ENCODE results near the gene CTTNBP2NL.

The CTTNBP2NL gene

DNA sequence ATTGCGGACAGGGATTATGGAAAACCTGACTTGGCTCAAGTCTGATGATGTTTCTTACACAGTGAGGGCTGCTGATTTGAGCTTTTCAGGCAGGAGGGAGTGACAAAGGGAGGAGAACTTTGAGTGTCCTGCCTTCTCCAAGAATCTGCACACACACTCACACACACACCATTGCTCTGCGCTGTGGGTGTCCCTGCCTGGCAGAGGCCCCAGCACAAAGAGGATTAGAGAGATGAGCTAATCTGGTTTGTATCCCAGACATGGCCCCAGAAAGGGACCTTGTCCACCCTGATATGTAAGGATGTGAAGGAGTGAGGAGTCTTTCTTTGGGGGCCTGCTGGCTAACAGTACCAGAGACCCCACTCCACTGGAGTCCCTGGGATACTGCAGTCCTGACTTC, 106.8 kb downstream of the CTTNBP2NL start:
- H3K4me3 ChIP-seq (ENCODE audit: low read depth, low read length) = no peak overlapping the region
- H3K9me3 ChIP-seq (ENCODE audit: control insufficient read depth, insufficient read depth, low read depth, low read length) = no peaks in the 10 kb centered on the region
- H3K4me1 ChIP-seq (ENCODE audit: control insufficient read depth, insufficient read depth, low read length) = peaks cover 3% of the 10 kb centered on the region; the same call in 1 of the 2 replicates
- H3K36me3 ChIP-seq (ENCODE audit: control insufficient read depth in 2 of 2, insufficient read depth in 1 of 2, low read length in 2 of 2) = no peaks in the 10 kb centered on the region
- no peak overlapping the region for H3K27ac ChIP-seq (ENCODE audit: extremely low read depth, low read depth, low read length)
- POLR2A ChIA-PET = no interaction called here
- TF ChIP-seq ZBTB20 (tag by site-specific recombination; IDR thresholded peaks at IDR 0.05) (no peak), ZNF544 (tag by site-specific recombination; IDR thresholded peaks at IDR 0.05) (no peak), ZNF561 (tag by site-specific recombination; IDR thresholded peaks at IDR 0.05; ENCODE audit: borderline replicate concordance) (no peak)
- CTCF ChIA-PET = interaction anchor here (0.5 to 2.2 kb wide), 4 partner anchors 36 to 122 kb away, joined by 4 to 12 read pairs (median 7); no protein-coding TSS in a partner anchor

DNA sequence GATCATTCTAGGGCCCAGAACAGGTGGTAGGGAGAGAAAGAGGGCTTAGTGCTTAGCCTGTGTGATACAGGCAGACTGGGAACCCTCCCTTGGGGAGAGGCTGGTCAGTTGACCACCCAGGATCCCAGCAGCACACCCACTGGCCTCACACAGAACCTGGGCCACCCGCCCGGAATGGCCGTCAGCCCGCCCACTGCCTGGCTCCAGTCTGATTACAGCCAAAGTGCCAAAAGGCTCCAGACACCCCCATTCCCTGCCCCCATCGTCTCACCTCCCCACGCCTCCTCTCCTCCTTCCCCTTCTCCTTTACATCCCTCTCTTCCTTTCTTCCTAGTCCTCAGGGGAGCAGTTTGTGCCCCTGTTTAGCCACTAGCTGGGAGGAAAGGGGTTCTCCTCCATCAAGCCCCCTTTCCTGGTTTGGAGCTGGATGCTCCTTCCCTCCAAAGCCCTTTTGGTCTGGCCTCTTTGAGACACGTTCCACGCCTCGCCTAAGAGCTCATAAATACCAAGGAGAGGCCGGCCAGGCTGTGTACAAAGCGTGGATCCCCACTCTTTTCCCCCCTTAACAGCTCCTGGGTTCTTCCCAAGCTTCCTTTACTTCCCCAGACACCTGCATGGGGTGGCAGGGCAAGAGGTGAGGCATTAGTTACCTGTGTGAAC, 108.1 kb downstream of the CTTNBP2NL start:
- no peak overlapping the region for H3K27ac ChIP-seq (ENCODE audit: extremely low read depth, low read depth, low read length)

DNA sequence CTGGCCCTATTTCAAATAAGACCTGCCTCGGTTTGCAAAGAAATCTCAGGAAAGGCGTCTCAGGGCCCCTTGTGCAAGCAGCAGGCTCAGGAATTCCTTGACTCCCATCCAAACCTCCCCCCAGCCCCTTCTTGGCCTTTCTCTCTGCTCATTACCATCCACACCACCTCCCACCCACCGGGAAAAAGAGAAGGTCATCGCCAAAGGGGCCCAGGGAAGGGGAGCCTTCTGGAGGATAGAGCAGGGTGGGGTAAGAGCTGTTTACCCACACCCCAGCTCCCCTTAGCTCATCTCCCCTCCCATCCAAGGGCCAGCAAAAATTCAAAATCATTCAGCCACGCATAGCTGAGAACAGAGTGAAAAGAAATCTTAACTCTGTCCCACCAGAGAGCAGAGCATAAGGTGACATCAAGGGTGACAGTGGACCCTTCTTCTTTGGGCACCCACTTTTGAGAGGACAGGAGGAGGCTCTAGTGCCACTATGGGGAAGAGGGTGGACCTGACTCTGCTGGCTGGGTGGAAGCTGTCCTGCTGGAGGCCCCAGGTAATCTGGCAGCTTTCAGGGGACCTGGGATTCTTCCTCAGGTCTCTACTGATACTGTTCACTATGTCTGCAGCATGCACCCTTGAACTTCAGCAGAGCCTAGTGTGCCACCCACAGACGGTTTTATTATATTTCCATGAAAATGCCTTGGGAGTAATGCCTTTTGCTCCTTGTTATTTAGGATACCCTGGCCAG, 108.8 kb downstream of the CTTNBP2NL start:
- no peak for TF ChIP-seq GFI1B (tag by site-specific recombination; IDR thresholded peaks at IDR 0.05)
- no peak for TF ChIP-seq ZNF843 (tag by site-specific recombination; IDR thresholded peaks at IDR 0.05)
- TF ChIP-seq ZBTB8A (tag by site-specific recombination; IDR thresholded peaks at IDR 0.05) = no peak
- TF ChIP-seq ZNF558 (tag by site-specific recombination; IDR thresholded peaks at IDR 0.05) = no peak
- no peak for TF ChIP-seq ZNF621 (tag by site-specific recombination; IDR thresholded peaks at IDR 0.05)
- TF ChIP-seq ZNF248 (tag by site-specific recombination; IDR thresholded peaks at IDR 0.05) = no peak
- no peak for TF ChIP-seq ZNF24 (tag by site-specific recombination; IDR thresholded peaks at IDR 0.05)
- TF ChIP-seq, protein P1, sequence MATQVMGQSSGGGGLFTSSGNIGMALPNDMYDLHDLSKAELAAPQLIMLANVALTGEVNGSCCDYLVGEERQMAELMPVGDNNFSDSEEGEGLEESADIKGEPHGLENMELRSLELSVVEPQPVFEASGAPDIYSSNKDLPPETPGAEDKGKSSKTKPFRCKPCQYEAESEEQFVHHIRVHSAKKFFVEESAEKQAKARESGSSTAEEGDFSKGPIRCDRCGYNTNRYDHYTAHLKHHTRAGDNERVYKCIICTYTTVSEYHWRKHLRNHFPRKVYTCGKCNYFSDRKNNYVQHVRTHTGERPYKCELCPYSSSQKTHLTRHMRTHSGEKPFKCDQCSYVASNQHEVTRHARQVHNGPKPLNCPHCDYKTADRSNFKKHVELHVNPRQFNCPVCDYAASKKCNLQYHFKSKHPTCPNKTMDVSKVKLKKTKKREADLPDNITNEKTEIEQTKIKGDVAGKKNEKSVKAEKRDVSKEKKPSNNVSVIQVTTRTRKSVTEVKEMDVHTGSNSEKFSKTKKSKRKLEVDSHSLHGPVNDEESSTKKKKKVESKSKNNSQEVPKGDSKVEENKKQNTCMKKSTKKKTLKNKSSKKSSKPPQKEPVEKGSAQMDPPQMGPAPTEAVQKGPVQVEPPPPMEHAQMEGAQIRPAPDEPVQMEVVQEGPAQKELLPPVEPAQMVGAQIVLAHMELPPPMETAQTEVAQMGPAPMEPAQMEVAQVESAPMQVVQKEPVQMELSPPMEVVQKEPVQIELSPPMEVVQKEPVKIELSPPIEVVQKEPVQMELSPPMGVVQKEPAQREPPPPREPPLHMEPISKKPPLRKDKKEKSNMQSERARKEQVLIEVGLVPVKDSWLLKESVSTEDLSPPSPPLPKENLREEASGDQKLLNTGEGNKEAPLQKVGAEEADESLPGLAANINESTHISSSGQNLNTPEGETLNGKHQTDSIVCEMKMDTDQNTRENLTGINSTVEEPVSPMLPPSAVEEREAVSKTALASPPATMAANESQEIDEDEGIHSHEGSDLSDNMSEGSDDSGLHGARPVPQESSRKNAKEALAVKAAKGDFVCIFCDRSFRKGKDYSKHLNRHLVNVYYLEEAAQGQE (tag by site-specific recombination; IDR thresholded peaks at IDR 0.05) = no peak
- TF ChIP-seq ZNF146 (tag by site-specific recombination; IDR thresholded peaks at IDR 0.05) = no peak
- no peaks in the 10 kb centered on the region for H3K9me3 ChIP-seq (ENCODE audit: control insufficient read depth, insufficient read depth, low read depth, low read length)
- no peaks in the 10 kb centered on the region for H3K36me3 ChIP-seq (ENCODE audit: control insufficient read depth in 2 of 2, insufficient read depth in 1 of 2, low read length in 2 of 2)
- no peak overlapping the region for H3K27ac ChIP-seq (ENCODE audit: extremely low read depth, low read depth, low read length)
- H3K4me3 ChIP-seq (ENCODE audit: low read depth, low read length) = no peak overlapping the region
- ChIA-PET POLR2A (no interaction called here), CTCF (interaction anchor here (0.7 to 1.4 kb wide), 3 partner anchors 109 to 287 kb away, joined by 3 to 4 read pairs (median 4); no protein-coding TSS in a partner anchor)
- H3K4me1 ChIP-seq (ENCODE audit: control insufficient read depth, insufficient read depth, low read length) = peaks cover 3% of the 10 kb centered on the region; the same call in 1 of the 2 replicates

More for the DNA sequence above, 108.1 kb downstream of the CTTNBP2NL start:
- H3K4me1 ChIP-seq (ENCODE audit: control insufficient read depth, insufficient read depth, low read length) = peaks cover 3% of the 10 kb centered on the region; the same call in 1 of the 2 replicates
- no peaks in the 10 kb centered on the region for H3K9me3 ChIP-seq (ENCODE audit: control insufficient read depth, insufficient read depth, low read depth, low read length)
- POLR2A ChIA-PET = no interaction called here
- CTCF ChIA-PET = interaction anchor here (1.1 to 1.4 kb wide), 2 partner anchors 110 to 112 kb away, joined by 3 to 4 read pairs; no protein-coding TSS in a partner anchor
- H3K36me3 ChIP-seq (ENCODE audit: control insufficient read depth in 2 of 2, insufficient read depth in 1 of 2, low read length in 2 of 2) = no peaks in the 10 kb centered on the region
- TF ChIP-seq, protein P2, sequence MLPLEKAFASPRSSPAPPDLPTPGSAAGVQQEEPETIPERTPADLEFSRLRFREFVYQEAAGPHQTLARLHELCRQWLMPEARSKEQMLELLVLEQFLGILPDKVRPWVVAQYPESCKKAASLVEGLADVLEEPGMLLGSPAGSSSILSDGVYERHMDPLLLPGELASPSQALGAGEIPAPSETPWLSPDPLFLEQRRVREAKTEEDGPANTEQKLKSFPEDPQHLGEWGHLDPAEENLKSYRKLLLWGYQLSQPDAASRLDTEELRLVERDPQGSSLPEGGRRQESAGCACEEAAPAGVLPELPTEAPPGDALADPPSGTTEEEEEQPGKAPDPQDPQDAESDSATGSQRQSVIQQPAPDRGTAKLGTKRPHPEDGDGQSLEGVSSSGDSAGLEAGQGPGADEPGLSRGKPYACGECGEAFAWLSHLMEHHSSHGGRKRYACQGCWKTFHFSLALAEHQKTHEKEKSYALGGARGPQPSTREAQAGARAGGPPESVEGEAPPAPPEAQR (tag by site-specific recombination; IDR thresholded peaks at IDR 0.05) = no peak
- TF ChIP-seq ZNF211 (tag by site-specific recombination; IDR thresholded peaks at IDR 0.05; ENCODE audit: low read depth) = no peak
- TF ChIP-seq EGR2 (tag by site-specific recombination; IDR thresholded peaks at IDR 0.05; ENCODE audit: low read depth) = peak; percentile 67
- TF ChIP-seq ZFHX2 (tag by site-specific recombination; conservative IDR thresholded peaks at IDR 0.05) = peak; percentile 54
- H3K4me3 ChIP-seq (ENCODE audit: low read depth, low read length) = no peak overlapping the region

Measured in HEK293 (cell line).